MM.1S (cell line): ENCODE measurements around the gene RHOV.

Source experiments
- DNase-seq: peaks from one replicate; pipeline ENCODE4 v3.0.0-alpha.2; 2015
- H2AFZ ChIP-seq: fragments of 300-600 bp; sonication (generic); 2 replicates; pipeline ENCODE4 v1.6.0; 2016; ENCODE audit warnings: antibody characterized with exemption, low read length
- H3F3A ChIP-seq: fragments of 300-600 bp; sonication (generic); 2 replicates; pipeline ENCODE4 v1.6.1; 2016; ENCODE audit warnings: mild to moderate bottlenecking, antibody characterized with exemption, low read length, moderate library complexity, mixed read lengths; ENCODE audit not compliant: insufficient read depth
- H3K27ac ChIP-seq: fragments of 300-600 bp; sonication (generic); 2 replicates; pipeline ENCODE4 v1.5.1; 2016; ENCODE audit warnings: mild to moderate bottlenecking, low read length
- H3K27me3 ChIP-seq: fragments of 300-600 bp; sonication (generic); replicated peaks from 2 replicates; pipeline ENCODE4 v1.6.0; 2016; ENCODE audit warnings: low read length; ENCODE audit not compliant: insufficient read depth
- H3K36me3 ChIP-seq: fragments of 300-600 bp; sonication (generic); replicated peaks from 2 replicates; pipeline ENCODE4 v1.6.1; 2016; ENCODE audit warnings: mild to moderate bottlenecking, low read length, mixed read lengths; ENCODE audit not compliant: insufficient read depth
- H3K4me1 ChIP-seq: fragments of 300-600 bp; sonication (generic); 2 replicates; pipeline ENCODE4 v1.6.1; 2016; ENCODE audit warnings: low read length, mixed read lengths
- H3K4me2 ChIP-seq: fragments of 300-600 bp; sonication (generic); 2 replicates; pipeline ENCODE4 v1.6.0; 2016; ENCODE audit warnings: low read depth, low read length
- H3K4me3 ChIP-seq: fragments of 300-600 bp; sonication (generic); 2 replicates; pipeline ENCODE4 v1.5.1; 2016; ENCODE audit warnings: low read length, mixed read lengths
- H3K79me2 ChIP-seq: fragments of 300-600 bp; sonication (generic); 2 replicates; pipeline ENCODE4 v1.6.1; 2016; ENCODE audit warnings: mixed run types, low read length, mixed read lengths
- H3K9ac ChIP-seq: fragments of 300-600 bp; sonication (generic); 2 replicates; pipeline ENCODE4 v1.6.1; 2016; ENCODE audit warnings: low read length, mixed read lengths
- H3K9me2 ChIP-seq: fragments of 300-600 bp; sonication (generic); replicated peaks from 2 replicates; pipeline ENCODE4 v1.6.1; 2016; ENCODE audit warnings: mild to moderate bottlenecking, low read length, mixed read lengths; ENCODE audit not compliant: insufficient read depth
- H3K9me3 ChIP-seq: fragments of 300-600 bp; sonication (generic); replicated peaks from 2 replicates; pipeline ENCODE4 v1.6.1; 2016; ENCODE audit warnings: mild to moderate bottlenecking, low read length, mixed read lengths; ENCODE audit not compliant: insufficient read depth
- H4K20me1 ChIP-seq: fragments of 300-600 bp; sonication (generic); 2 replicates; pipeline ENCODE4 v1.6.1; 2016; ENCODE audit warnings: mild to moderate bottlenecking, low read length, moderate library complexity, mixed read lengths; ENCODE audit not compliant: insufficient read depth
- CTCF ChIP-seq: fragments of 300-600 bp; sonication (generic); IDR thresholded peaks from 2 replicates; pipeline ENCODE4 v1.5.1; 2016; ENCODE audit warnings: antibody characterized with exemption, low read length, mixed read lengths
- EZH2 ChIP-seq: fragments of 300-600 bp; sonication (generic); optimal IDR thresholded peaks from 2 replicates; pipeline ENCODE3; 2017; ENCODE audit warnings: low read depth, mild to moderate bottlenecking, antibody characterized with exemption, low read length, mixed read lengths
- EZH2phosphoT487 ChIP-seq: fragments of 300-600 bp; sonication (generic); IDR thresholded peaks from 2 replicates; pipeline ENCODE4 v1.6.1; 2018; ENCODE audit warnings: antibody characterized with exemption, low read length

Gene RHOV

GRCh38 chr15:40921949-40922607, 48.0 kb upstream of the RHOV start:
- TF ChIP-seq CTCF, result no peak
- TF ChIP-seq EZH2, result no peak
- TF ChIP-seq EZH2phosphoT487, result no peak
- Histone ChIP-seq H3K4me3 (no peak overlapping the region), H3K27ac (no peak overlapping the region), H3K9ac (no peak overlapping the region), H3K79me2 (no peaks in the 10 kb centered on the region), H3K9me3 (no peaks in the 10 kb centered on the region), H3K9me2 (no peaks in the 10 kb centered on the region), H3K4me1 (no peaks in the 10 kb centered on the region), H3K36me3 (no peaks in the 10 kb centered on the region), H2AFZ (no peak overlapping the region), H4K20me1 (no peaks in the 10 kb centered on the region), H3K4me2 (no peak overlapping the region), H3F3A (no peaks in the 10 kb centered on the region), H3K27me3 (peaks cover 19% of the 10 kb centered on the region)
- no peak for DNase-seq

GRCh38 chr15:40918799-40919392, 44.9 kb upstream of the RHOV start:
- H3K36me3 ChIP-seq, result no peaks in the 10 kb centered on the region
- no peaks in the 10 kb centered on the region for H3K27me3 ChIP-seq
- no peak overlapping the region for H3K4me2 ChIP-seq
- no peaks in the 10 kb centered on the region for H4K20me1 ChIP-seq
- DNase-seq, result no peak
- H3F3A ChIP-seq, result no peaks in the 10 kb centered on the region
- H3K9ac ChIP-seq, result no peak overlapping the region
- H3K4me3 ChIP-seq, result no peak overlapping the region
- no peaks in the 10 kb centered on the region for H3K79me2 ChIP-seq
- H3K4me1 ChIP-seq, result no peaks in the 10 kb centered on the region
- H3K9me2 ChIP-seq, result no peaks in the 10 kb centered on the region
- no peak overlapping the region for H3K27ac ChIP-seq
- no peaks in the 10 kb centered on the region for H3K9me3 ChIP-seq
- no peak for TF ChIP-seq CTCF
- TF ChIP-seq EZH2, result no peak
- no peak for TF ChIP-seq EZH2phosphoT487
- no peak overlapping the region for H2AFZ ChIP-seq

GRCh38 chr15:40918146-40918798, 44.2 kb upstream of the RHOV start:
- no peaks in the 10 kb centered on the region for H3K27me3 ChIP-seq
- TF ChIP-seq CTCF, result no peak
- TF ChIP-seq EZH2phosphoT487, result no peak
- no peak for TF ChIP-seq EZH2
- no peaks in the 10 kb centered on the region for H3K79me2 ChIP-seq
- no peaks in the 10 kb centered on the region for H3K36me3 ChIP-seq
- H3F3A ChIP-seq, result no peaks in the 10 kb centered on the region
- H3K27ac ChIP-seq, result no peak overlapping the region
- H4K20me1 ChIP-seq, result no peaks in the 10 kb centered on the region
- H2AFZ ChIP-seq, result no peak overlapping the region
- no peak overlapping the region for H3K4me2 ChIP-seq
- no peak for DNase-seq
- H3K4me3 ChIP-seq, result no peak overlapping the region
- no peaks in the 10 kb centered on the region for H3K9me2 ChIP-seq
- H3K9me3 ChIP-seq, result no peaks in the 10 kb centered on the region
- H3K4me1 ChIP-seq, result no peaks in the 10 kb centered on the region
- H3K9ac ChIP-seq, result no peak overlapping the region
